ENCODE results near the gene S100P.
"Not testable (repeated sequence)": the region's sequence is repeated elsewhere in the genome, so short reads cannot be mapped to it uniquely, and the experiment has no call there.

Gene S100P

DNA sequence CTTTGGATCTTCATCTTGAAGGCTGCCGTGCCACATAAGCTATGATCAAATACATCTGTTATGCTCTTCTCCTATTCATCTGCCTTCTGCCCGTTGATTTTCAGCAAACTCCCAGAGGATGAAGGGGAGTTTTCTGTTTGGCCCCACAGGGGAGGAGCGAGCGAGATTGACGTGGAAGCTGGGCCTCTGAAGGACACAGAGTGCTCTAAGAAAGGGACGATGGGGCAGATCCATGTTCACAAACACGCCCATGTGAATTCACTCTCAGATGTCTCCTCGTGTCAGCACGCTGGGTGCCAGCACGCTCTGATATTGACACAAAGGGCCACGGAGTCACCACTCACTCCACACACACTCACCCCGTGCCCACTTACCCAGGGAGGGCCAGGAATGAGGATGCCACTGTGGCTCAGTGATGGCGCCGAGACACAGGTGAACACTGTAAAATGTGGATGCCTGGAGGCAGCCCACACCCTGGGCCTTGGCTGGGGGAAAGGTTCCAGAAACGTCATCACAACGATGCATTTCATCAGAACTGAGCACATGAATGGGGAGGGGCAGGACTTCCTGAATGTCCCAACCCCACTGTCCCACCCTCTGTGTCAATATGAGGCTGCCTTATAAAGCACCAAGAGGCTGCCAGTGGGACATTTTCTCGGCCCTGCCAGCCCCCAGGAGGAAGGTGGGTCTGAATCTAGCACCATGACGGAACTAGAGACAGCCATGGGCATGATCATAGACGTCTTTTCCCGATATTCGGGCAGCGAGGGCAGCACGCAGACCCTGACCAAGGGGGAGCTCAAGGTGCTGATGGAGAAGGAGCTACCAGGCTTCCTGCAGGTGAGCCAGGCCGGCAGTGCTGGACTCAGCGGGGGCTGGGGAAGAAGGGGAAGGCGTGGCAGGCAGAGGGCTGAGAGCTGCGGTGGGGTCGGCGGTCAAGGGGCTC lies at the start of gene S100P:
Gene S100P, plus strand, starts transcription at position 648 of the 946 bp plus-strand sequence. Its CDS starts 55 bp downstream, at position 703.
- DNase-seq (ENCODE audit: low read depth) = no peak

DNA sequence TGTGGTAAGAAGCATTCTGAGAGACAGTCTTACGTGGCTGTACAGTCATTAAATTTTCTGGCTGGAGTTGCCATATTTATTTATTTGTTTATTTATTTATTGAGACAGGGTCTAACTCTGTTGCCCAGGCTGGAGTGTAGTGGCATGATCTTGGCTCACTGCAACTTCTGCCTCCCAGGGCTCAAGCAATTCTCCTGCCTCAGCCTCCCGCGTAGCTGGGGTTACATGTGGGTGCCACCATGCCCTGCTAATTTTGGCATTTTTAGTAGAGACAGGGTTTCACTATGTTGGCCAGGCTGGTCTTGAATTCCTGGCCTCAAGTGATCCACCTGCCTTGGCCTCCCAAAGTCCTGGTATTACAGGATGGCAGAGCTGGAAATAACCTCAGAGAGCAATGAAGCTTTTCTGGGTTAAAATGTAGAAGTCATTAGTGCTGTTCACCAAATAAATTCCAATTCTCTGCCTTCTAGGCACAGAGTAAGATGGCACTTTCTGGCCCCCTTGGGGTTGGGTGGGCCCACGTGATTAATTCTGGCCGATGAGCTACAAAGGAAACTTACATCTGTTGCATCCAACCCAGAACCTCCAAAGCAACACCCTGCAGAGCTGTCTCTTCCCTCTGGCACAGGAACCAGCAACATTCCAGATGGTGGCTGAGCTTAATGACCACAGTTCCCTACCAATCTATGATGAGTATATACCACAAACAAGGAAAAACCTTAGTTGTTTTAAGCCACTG lies 48.7 kb upstream of the S100P start:
- DNase-seq (ENCODE audit: low read depth) = no peak

DNA sequence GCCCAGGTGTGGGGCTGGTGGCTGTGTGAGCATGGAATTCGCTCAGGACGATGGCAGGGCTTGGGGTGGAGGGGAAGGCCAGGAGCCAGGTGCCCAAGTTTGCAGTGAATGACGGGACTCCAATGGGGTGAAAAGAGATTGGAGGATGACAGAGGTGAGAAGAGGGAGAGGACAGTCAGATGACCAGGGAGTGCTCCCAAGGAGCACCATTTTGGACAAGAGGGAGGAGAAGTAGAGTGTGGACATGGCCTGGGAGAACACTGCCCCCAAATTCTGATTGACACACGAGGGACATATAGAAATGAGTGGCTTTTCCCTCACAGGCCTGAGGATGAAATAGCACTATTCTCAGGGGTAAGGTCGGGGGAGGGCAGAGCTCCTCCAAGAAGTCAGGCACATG lies 46.5 kb upstream of the S100P start:
- no peak for DNase-seq (ENCODE audit: low read depth)

- no peak for DNase-seq (ENCODE audit: low read depth)
Measured at GRCh38 chr4:6647582-6648230, 46.0 kb upstream of the S100P start.

DNA sequence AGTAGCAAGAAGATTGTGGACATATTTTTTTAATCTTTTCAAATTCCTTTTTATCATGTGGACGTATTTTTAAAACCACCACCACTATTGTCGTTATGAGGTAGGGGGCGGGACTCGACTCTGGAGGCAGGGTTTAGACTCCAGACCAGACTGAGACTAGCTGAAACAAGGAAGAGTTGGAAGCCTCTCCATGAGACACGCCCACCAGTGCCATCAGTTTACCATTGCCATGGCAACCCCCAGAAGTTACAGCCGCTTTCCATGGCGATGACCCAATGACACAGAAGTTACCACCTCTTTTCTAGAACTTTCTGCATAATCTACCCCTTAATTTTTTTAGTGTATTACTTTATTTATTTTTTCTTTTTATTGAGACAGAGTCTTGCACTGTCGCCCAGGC lies 44.5 kb upstream of the S100P start:
- DNase-seq (ENCODE audit: low read depth) = no peak

DNA sequence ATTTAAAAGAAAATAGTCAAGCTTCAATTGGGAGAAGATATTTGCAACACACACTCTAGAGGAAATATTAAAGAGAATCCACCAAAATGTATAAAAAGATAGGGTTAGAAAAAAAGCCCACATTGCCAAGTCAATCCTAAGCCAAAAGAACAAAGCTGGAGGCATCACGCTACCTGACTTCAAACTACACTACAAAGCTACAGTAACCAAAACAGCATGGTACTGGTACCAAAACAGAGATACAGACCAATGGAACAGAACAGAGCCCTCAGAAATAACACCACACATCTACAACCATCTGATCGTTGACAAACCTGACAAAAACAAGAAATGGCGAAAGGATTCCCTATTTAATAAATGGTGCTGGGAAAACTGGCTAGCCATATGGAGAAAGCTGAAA lies 39.5 kb upstream of the S100P start:
- not testable (repeated sequence) for DNase-seq (ENCODE audit: low read depth)

GRCh38 chr4:6655291-6655690 lies 38.4 kb upstream of the S100P start:
- DNase-seq (ENCODE audit: low read depth) = not testable (repeated sequence)

DNA sequence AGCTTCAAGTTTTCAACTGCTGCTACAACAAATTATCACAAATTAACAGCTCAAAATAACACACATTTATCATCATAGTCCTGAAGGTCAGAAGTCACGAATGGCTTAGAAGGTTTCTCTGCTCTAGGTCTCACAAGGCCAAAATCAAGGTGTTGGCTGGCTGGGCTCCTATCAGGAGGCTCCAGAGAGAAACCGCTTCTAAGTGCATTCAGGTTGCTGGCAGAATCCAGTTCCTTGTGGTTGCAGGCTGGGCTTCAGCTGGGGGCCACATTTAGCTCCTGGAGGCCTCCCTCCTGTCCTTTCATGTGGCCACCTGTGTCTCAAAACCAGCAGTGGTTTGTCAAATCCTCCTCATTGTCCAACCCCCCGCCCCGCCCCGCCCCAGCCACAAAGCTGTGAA lies 37.8 kb upstream of the S100P start:
- no peak for DNase-seq (ENCODE audit: low read depth)

GRCh38 chr4:6657242-6658208 lies 36.2 kb upstream of the S100P start:
- no peak for DNase-seq (ENCODE audit: low read depth)

- no peak for DNase-seq (ENCODE audit: low read depth)
Measured at GRCh38 chr4:6658209-6658595, 35.5 kb upstream of the S100P start.

- no peak for DNase-seq (ENCODE audit: low read depth)
Measured at GRCh38 chr4:6658597-6659075, 35.0 kb upstream of the S100P start.

DNA sequence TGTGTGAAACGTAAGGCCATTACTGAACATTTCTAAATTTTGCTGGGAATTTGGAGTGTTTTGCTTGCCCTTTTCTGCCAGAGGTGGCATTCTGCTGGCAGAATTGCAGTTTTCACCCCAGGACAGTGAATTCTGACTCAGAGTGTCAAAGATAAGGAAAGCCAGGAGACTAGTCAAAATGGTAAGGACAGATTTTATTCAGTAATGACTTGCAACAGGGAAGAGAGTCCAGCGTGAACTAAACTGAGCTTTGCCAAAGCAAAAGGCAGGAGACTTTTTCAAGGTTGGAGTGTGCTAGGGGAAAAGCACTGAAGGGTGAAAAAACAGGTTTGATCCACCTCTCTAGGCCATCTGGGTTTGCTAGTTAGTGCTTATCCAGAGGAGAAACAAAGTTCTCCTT lies 33.8 kb upstream of the S100P start:
- no peak for DNase-seq (ENCODE audit: low read depth)

GRCh38 chr4:6660430-6660829 lies 33.2 kb upstream of the S100P start:
- no peak for DNase-seq (ENCODE audit: low read depth)

DNA sequence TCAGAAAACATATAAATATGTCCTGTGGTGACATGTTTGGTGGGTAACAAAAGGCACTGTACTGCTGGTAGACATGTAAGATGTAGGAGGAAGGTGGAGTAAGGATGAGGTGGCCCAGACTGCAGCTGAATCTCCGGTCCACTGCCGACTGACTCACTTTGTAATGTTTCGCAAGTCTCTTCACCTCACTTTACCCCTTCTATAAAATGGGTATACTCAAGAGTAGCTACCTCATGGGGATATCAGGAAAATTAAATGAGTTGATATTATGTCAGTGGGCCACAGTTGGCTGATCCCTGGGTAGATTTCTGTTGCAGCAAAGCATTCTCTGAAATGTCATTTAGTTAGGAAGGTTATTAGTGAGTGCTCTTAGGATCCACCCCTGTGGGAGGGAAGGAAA lies 31.1 kb upstream of the S100P start:
- no peak for DNase-seq (ENCODE audit: low read depth)

DNA sequence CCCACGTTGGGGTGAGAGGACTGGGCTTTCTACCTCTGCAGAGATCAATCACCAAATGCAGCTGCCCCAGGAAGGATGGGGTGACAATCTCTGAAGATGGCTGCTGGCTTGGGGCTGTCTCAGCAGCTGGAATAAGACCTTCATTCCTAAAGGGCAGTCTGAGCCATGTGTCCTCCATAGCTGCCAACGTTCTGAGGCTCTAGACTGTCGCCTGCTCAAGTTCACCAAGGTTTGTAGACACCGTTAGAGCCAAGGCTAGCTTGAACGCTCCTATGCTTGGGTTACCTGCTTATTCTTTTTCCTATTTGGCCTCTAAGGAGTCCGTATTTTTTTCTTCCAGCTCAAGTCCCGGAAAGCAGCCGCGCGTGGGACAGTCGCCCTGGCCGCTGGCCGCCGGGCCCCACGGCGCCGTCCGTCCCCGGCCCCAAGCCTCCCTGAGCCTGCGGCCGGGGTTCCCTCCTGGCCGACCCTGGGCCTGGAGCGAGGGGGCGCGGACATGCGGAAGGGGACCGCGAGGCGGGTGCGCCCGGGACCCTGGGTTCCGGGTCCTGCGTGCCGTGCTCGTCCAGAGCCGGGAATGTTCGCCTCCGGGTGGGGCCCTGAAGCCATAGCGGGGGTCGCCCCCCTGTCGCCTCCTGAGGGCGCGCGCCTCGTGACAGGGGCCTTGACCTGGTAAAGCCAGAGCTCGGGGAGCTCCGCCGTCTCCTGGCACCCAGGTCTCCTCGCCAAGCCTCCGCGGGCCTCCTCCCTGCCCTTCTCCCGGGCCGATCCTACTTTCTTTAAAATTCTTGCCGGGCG lies 29.9 kb upstream of the S100P start:
- DNase-seq (ENCODE audit: low read depth) = no peak

DNA sequence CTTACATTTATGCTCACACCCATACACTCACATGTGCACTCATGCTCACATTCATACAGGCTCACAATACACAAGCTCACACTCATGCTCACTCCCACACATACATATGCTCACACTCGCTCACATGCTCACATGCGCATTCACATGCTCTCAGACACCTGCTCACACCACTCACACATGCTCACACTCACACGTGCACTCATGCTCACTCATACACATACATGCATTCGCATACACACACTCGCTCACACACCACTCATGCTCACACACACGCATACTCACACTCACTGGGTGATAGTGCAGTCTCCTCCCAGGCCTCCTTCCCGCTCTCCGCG lies 28.4 kb upstream of the S100P start:
- no peak for DNase-seq (ENCODE audit: low read depth)

DNA sequence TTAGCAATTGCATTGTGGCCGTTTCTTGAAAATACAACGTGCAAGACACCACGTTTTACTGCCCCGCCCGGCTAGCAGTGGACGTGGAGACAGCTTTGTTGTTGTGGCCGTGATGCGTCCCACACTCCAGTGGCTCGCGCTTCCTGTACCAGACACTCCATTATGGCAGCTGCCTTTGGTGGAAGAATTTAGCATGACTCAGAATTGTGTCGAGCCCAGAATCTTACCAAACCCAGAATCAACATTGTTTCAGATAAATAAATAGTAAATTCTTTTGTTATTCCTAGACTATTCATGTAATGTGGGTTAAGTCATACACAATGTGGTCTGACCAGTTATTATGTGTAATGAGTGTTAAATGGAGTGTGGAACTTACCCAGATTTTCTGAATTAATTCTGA lies 25.3 kb upstream of the S100P start:
- no peak for DNase-seq (ENCODE audit: low read depth)

GRCh38 chr4:6671648-6672047 lies 22.0 kb upstream of the S100P start:
- no peak for DNase-seq (ENCODE audit: low read depth)

DNA sequence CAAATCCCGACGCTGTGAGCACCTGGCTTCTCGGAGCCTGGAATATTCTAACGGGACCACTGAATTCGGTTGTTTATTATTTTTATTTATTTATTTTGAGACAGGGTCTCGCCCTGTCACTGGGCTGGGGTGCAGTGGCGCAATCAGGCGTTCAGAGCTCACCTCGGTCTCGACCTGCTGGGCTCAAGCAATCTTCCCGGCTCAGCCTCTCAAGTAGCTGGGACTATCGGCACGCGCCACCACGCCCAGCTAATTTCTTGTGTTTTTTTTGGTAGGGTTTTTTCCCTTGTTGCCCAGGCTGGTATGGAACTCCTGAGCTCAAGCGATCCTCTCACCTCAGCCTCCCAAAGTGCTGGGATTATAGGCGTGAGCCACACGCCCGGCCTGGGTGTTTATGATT lies 21.5 kb upstream of the S100P start:
- DNase-seq (ENCODE audit: low read depth) = no peak

DNA sequence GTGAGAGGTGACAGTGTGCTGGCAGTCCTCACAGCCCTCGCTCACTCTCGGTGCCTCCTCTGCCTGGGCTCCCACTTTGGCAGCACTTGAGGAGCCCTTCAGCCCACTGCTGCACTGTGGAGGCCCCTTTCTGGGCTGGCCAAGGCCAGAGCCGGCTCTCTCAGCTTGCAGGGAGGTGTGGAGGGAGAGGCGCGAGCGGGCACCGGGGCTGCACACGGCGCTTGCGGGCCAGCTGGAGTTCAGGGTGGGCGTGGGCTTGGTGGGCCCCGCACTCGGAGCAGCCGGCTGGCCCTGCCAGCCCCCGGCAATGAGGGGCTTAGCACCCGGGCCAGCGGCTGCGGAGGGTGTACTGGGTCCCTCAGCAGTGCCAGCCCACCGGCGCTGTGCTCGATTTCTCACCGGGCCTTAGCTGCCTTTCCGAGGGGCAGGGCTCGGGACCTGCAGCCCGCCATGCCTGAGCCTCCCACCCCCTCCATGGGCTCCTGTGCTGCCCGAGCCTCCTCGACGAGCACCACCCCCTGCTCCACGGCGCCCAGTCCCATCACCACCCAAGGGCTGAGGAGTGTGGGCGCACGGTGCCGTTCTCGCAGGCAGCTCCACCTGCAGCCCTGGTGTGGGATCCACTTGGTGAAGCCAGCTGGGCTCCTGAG lies 21.0 kb upstream of the S100P start:
- not testable (repeated sequence) for DNase-seq (ENCODE audit: low read depth)

Data from HS-27A (cell line).